GM23338 (cell line): ENCODE measurements around the gene GRID2. TPM values are rescaled to one million over a fixed set of nuclear protein-coding genes. Genes with fewer than 3 reads are reported as not detected.
A peak's percentile ranks its signal among the peaks of the same experiment; 100 is the strongest.

ENCODE experiments used
- ATAC-seq: fragments of 200-7000 bp; cut with Tn5 transposase; 3 replicates; pipeline ENCODE4 v1.9.1; 2020
- DNase-seq: peaks from one replicate; pipeline ENCODE4 v3.0.0-alpha.2; 2015; ENCODE audit warnings: low spot score
- H2AFZ ChIP-seq: fragments of 200-600 bp; sonication (generic); 2 replicates; pipeline ENCODE4 v1.8.0; 2016; ENCODE audit warnings: antibody characterized with exemption, mild to moderate bottlenecking, moderate library complexity
- H3F3A ChIP-seq: fragments of 200-600 bp; sonication (generic); replicated peaks from 2 replicates; pipeline ENCODE4 v1.8.0; 2017; ENCODE audit warnings: antibody characterized with exemption, mixed run types, low read depth
- H3K27ac ChIP-seq: fragments of 200-600 bp; sonication (generic); 2 replicates; pipeline ENCODE4 v1.6.1; 2016; ENCODE audit warnings: low read depth
- H3K27me3 ChIP-seq: fragments of 200-600 bp; sonication (generic); 2 replicates; pipeline ENCODE4 v1.8.0; 2016; ENCODE audit warnings: mild to moderate bottlenecking, mixed run types, moderate library complexity; ENCODE audit not compliant: insufficient read depth
- H3K36me3 ChIP-seq: fragments of 200-600 bp; sonication (generic); 2 replicates; pipeline ENCODE4 v1.8.0; 2016; ENCODE audit warnings: mild to moderate bottlenecking; ENCODE audit not compliant: insufficient read depth
- H3K4me1 ChIP-seq: fragments of 200-600 bp; sonication (generic); 2 replicates; pipeline ENCODE4 v1.8.0; 2016; ENCODE audit warnings: mild to moderate bottlenecking, moderate library complexity; ENCODE audit not compliant: insufficient read depth
- H3K4me2 ChIP-seq: fragments of 200-600 bp; sonication (generic); 2 replicates; pipeline ENCODE4 v1.7.1; 2017; ENCODE audit warnings: mixed run types
- H3K4me3 ChIP-seq: fragments of 200-600 bp; sonication (generic); 2 replicates; pipeline ENCODE4 v1.6.1; 2016; ENCODE audit warnings: mixed run types
- H3K79me2 ChIP-seq: fragments of 200-600 bp; sonication (generic); replicated peaks from 2 replicates; pipeline ENCODE4 v1.8.0; 2017; ENCODE audit warnings: mild to moderate bottlenecking; ENCODE audit not compliant: insufficient read depth
- H3K9me2 ChIP-seq: fragments of 200-600 bp; sonication (generic); 2 replicates; pipeline ENCODE4 v1.8.0; 2017; ENCODE audit not compliant: insufficient read depth
- H4K20me1 ChIP-seq: fragments of 200-600 bp; sonication (generic); replicated peaks from 2 replicates; pipeline ENCODE4 v1.8.0; 2017; ENCODE audit warnings: mild to moderate bottlenecking; ENCODE audit not compliant: insufficient read depth
- H3K27ac Mint-ChIP-seq: 2 replicates; pipeline ENCODE4 v1.8.0; 2020; ENCODE audit warnings: inconsistent platforms, mild to moderate bottlenecking, moderate library complexity, mixed read lengths
- H3K27me3 Mint-ChIP-seq: 3 replicates; pipeline ENCODE4 v1.8.0; 2022; ENCODE audit warnings: low read depth, mild to moderate bottlenecking, moderate library complexity, mixed read lengths, inconsistent platforms; ENCODE audit not compliant: insufficient read depth, poor library complexity
- H3K36me3 Mint-ChIP-seq: 3 replicates; pipeline ENCODE4 v1.8.0; 2021; ENCODE audit warnings: low read depth, mild to moderate bottlenecking, inconsistent platforms, moderate library complexity, mixed read lengths
- H3K4me1 Mint-ChIP-seq: 3 replicates; pipeline ENCODE4 v1.8.0; 2020; ENCODE audit warnings: mild to moderate bottlenecking, inconsistent platforms, mixed read lengths
- H3K4me3 Mint-ChIP-seq: 3 replicates; pipeline ENCODE4 v1.8.0; 2021; ENCODE audit warnings: moderate library complexity, mild to moderate bottlenecking, inconsistent platforms, mixed read lengths
- H3K9me3 Mint-ChIP-seq: 3 replicates; pipeline ENCODE4 v1.8.0; 2020; ENCODE audit warnings: moderate library complexity, mild to moderate bottlenecking, inconsistent platforms, mixed read lengths
- CREB1 ChIP-seq: fragments of 250-450 bp; sonication (Bioruptor Pico); IDR thresholded peaks from 2 replicates; pipeline ENCODE4 v1.5.0; 2020; ENCODE audit warnings: low read depth, mild to moderate bottlenecking, moderate library complexity
- JUNB ChIP-seq: IDR thresholded peaks from one replicate; pipeline ENCODE4 v1.6.1; 2016; ENCODE audit warnings: antibody characterized with exemption; ENCODE audit not compliant: unreplicated experiment
- NANOG ChIP-seq: IDR thresholded peaks from 2 replicates; pipeline ENCODE4 v1.6.1; 2016; ENCODE audit warnings: antibody characterized with exemption, borderline replicate concordance
- POLR2AphosphoS5 ChIP-seq: IDR thresholded peaks from 2 replicates; pipeline ENCODE4 v1.6.1; 2016; ENCODE audit warnings: antibody characterized with exemption, low read depth
- STAT1 ChIP-seq: IDR thresholded peaks from one replicate; pipeline ENCODE4 v1.6.1; 2016; ENCODE audit warnings: antibody characterized with exemption; ENCODE audit not compliant: unreplicated experiment
- ZNF331 ChIP-seq: fragments of 250-450 bp; sonication (Bioruptor Pico); IDR thresholded peaks from 2 replicates; pipeline ENCODE4 v1.5.0; 2020; ENCODE audit warnings: low read depth, mild to moderate bottlenecking, moderate library complexity
- polyA plus RNA-seq: library from polyadenylated mRNA; unstranded; fragments of >200 nt; fragmentation: Nextera tagmentation; extraction: Ambion mirVana; gene quantifications from 2 replicates; pipeline ENCODE4 v1.2.1, GENCODE V29; 2016
- total RNA-seq: library from RNA; depleted of rRNA; stranded (reverse); fragments of >200 nt; shearing (Covaris generic); gene quantifications from 2 replicates; pipeline ENCODE4 v1.2.3, GENCODE V29; 2014
- TF ChIP-seq, protein P1 (sequence below): IDR thresholded peaks from 2 replicates; pipeline ENCODE4 v1.6.1; 2016; ENCODE audit warnings: antibody characterized with exemption
- TF ChIP-seq, protein P2 (sequence below), 2 experiments: fragments of 200-600 bp in 1 of 2; sonication (generic) in 1 of 2; conservative IDR thresholded peaks; 2 replicates each; pipeline versions ENCODE4 v1.5.1 to v1.6.1; 2016 to 2017; ENCODE audit warnings: antibody characterized with exemption in 2 of 2, low read depth in 2 of 2, mild to moderate bottlenecking in 2 of 2, moderate library complexity in 1 of 2
- TF ChIP-seq, protein P3 (sequence below): IDR thresholded peaks from one replicate; pipeline ENCODE4 v1.6.1; 2018; ENCODE audit warnings: antibody characterized with exemption; ENCODE audit not compliant: unreplicated experiment

The GRID2 gene
- total and polyA plus RNA-seq, 2 experiments from 2014 or later, result 19.9 to 65.4 TPM

DNA sequence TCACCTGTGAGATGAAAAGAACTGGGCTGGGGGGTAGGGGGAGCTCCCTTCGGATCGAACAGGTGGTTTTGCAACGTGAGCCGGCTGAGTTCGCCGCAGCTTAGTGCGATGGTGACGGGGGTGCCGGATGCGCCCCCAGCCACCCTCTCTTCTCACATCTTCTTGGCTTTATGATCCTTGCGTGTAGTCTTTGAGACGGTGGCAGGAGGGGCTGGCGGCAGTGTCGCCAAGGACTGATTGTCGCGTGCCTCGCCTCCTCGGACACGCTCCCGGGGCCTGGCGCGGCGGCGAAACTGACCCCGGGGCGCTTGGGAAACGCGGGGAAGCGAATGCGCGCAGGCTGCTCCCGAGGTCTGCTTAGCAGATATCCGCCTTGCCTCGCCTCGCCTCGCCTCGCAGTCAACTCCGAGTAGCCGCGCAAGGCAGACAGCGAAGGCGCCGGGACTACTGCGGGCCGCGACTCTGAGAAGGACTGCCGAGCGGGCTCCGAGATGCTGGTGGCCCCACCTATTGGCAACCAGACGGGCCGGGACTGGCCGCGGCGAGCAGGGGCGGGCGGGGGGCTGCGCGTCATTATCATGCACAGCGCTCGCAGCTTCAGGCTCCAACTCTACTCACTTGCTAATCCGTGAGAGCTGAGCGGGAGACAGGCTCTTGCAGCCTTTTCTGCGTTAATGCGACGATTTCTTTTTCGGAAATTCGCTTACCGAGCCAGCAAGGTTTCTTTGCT, 1.5 kb downstream of the GRID2 start:
- H3K4me3 Mint-ChIP-seq, result peak overlapping the region; percentile 89
- peak overlapping the region; percentile 92 for H3K27ac ChIP-seq
- H3K27me3 Mint-ChIP-seq, result peaks cover 1% of the 10 kb centered on the region

More for the DNA sequence above, 1.5 kb downstream of the GRID2 start:
- Histone ChIP-seq H3K27me3 (no peaks in the 10 kb centered on the region), H4K20me1 (no peaks in the 10 kb centered on the region), H3K79me2 (peaks cover 60% of the 10 kb centered on the region), H3K4me2 (peak overlapping the region; percentile 91), H3K4me3 (peak overlapping the region; percentile 72), H3K9me2 (no peaks in the 10 kb centered on the region), H3K4me1 (peaks cover 54% of the 10 kb centered on the region), H2AFZ (no peak overlapping the region), H3K36me3 (no peaks in the 10 kb centered on the region), H3F3A (peaks cover 9% of the 10 kb centered on the region)
- no peaks in the 10 kb centered on the region for H3K36me3 Mint-ChIP-seq
- DNase-seq (peak; percentile 95), ATAC-seq (peak; percentile 88)
- H3K4me1 Mint-ChIP-seq, result peaks cover 42% of the 10 kb centered on the region
- TF ChIP-seq POLR2AphosphoS5 (peak; percentile 98), STAT1 (no peak), ZNF331 (CRISPR knock-in tag) (no peak), NANOG (no peak), CREB1 (CRISPR knock-in tag) (peak; percentile 63), JUNB (no peak)
- TF ChIP-seq, protein P1, sequence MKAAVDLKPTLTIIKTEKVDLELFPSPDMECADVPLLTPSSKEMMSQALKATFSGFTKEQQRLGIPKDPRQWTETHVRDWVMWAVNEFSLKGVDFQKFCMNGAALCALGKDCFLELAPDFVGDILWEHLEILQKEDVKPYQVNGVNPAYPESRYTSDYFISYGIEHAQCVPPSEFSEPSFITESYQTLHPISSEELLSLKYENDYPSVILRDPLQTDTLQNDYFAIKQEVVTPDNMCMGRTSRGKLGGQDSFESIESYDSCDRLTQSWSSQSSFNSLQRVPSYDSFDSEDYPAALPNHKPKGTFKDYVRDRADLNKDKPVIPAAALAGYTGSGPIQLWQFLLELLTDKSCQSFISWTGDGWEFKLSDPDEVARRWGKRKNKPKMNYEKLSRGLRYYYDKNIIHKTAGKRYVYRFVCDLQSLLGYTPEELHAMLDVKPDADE, result no peak
- TF ChIP-seq, protein P2, sequence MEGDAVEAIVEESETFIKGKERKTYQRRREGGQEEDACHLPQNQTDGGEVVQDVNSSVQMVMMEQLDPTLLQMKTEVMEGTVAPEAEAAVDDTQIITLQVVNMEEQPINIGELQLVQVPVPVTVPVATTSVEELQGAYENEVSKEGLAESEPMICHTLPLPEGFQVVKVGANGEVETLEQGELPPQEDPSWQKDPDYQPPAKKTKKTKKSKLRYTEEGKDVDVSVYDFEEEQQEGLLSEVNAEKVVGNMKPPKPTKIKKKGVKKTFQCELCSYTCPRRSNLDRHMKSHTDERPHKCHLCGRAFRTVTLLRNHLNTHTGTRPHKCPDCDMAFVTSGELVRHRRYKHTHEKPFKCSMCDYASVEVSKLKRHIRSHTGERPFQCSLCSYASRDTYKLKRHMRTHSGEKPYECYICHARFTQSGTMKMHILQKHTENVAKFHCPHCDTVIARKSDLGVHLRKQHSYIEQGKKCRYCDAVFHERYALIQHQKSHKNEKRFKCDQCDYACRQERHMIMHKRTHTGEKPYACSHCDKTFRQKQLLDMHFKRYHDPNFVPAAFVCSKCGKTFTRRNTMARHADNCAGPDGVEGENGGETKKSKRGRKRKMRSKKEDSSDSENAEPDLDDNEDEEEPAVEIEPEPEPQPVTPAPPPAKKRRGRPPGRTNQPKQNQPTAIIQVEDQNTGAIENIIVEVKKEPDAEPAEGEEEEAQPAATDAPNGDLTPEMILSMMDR (conservative IDR thresholded peaks at IDR 0.05; ENCODE audit: low read depth in 2 of 2), result peak in 1 of 2 experiments; percentile 38; a peak in 2 of 4 replicates
- TF ChIP-seq, protein P3, sequence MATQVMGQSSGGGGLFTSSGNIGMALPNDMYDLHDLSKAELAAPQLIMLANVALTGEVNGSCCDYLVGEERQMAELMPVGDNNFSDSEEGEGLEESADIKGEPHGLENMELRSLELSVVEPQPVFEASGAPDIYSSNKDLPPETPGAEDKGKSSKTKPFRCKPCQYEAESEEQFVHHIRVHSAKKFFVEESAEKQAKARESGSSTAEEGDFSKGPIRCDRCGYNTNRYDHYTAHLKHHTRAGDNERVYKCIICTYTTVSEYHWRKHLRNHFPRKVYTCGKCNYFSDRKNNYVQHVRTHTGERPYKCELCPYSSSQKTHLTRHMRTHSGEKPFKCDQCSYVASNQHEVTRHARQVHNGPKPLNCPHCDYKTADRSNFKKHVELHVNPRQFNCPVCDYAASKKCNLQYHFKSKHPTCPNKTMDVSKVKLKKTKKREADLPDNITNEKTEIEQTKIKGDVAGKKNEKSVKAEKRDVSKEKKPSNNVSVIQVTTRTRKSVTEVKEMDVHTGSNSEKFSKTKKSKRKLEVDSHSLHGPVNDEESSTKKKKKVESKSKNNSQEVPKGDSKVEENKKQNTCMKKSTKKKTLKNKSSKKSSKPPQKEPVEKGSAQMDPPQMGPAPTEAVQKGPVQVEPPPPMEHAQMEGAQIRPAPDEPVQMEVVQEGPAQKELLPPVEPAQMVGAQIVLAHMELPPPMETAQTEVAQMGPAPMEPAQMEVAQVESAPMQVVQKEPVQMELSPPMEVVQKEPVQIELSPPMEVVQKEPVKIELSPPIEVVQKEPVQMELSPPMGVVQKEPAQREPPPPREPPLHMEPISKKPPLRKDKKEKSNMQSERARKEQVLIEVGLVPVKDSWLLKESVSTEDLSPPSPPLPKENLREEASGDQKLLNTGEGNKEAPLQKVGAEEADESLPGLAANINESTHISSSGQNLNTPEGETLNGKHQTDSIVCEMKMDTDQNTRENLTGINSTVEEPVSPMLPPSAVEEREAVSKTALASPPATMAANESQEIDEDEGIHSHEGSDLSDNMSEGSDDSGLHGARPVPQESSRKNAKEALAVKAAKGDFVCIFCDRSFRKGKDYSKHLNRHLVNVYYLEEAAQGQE, result no peak
- peak overlapping the region; percentile 93 for H3K27ac Mint-ChIP-seq
- no peaks in the 10 kb centered on the region; the same call in 2 of the 3 replicates for H3K9me3 Mint-ChIP-seq
